Measurements from ENCODE around the gene AMBRA1. TPM values are rescaled to one million over a fixed set of nuclear protein-coding genes. Genes with fewer than 3 reads are reported as not detected.

AMBRA1 gene
- total RNA-seq, 4 donors from 2014 or later, result 25.7 to 33.1 (median 30.2) TPM

GRCh38 chr11:46457659-46458424 is 136.0 kb downstream of the AMBRA1 start:
- Histone ChIP-seq H3K4me1 (no peaks in the 10 kb centered on the region), H3K4me3 (no peak overlapping the region), H3K36me3 (no peaks in the 10 kb centered on the region), H3K9me3 (no peaks in the 10 kb centered on the region), H3K27ac (no peak overlapping the region), H3K27me3 (no peaks in the 10 kb centered on the region)
- TF ChIP-seq CTCF (IDR thresholded peaks at IDR 0.05), result no peak
- no peak for TF ChIP-seq POLR2A (IDR thresholded peaks at IDR 0.05)
- TF ChIP-seq POLR2AphosphoS5 (IDR thresholded peaks at IDR 0.05), result no peak
- no peak for TF ChIP-seq EP300 (IDR thresholded peaks at IDR 0.05)
- whole genome bisulfite sequencing, 2 donors (ENCODE audit: low coverage in 1 of 2), result 84 to 89% methylated on average over 3 to 7 of the region's 7 CpGs
- ATAC-seq, result no peak

GRCh38 chr11:46457021-46457420 is 136.8 kb downstream of the AMBRA1 start:
- Histone ChIP-seq H3K4me3 (no peak overlapping the region), H3K36me3 (no peaks in the 10 kb centered on the region), H3K27me3 (no peaks in the 10 kb centered on the region), H3K27ac (no peak overlapping the region), H3K9me3 (no peaks in the 10 kb centered on the region), H3K4me1 (no peaks in the 10 kb centered on the region)
- WGBS, 2 donors (ENCODE audit: low coverage in 1 of 2), result 90 to 92% methylated on average over 2 to 3 of the region's 3 CpGs
- no peak for TF ChIP-seq POLR2A (IDR thresholded peaks at IDR 0.05)
- no peak for TF ChIP-seq POLR2AphosphoS5 (IDR thresholded peaks at IDR 0.05)
- no peak for TF ChIP-seq EP300 (IDR thresholded peaks at IDR 0.05)
- no peak for TF ChIP-seq CTCF (IDR thresholded peaks at IDR 0.05)
- no peak for ATAC-seq

GRCh38 chr11:46456269-46457001 is 137.4 kb downstream of the AMBRA1 start:
- Histone ChIP-seq H3K4me3 (no peak overlapping the region), H3K36me3 (no peaks in the 10 kb centered on the region), H3K27me3 (no peaks in the 10 kb centered on the region), H3K27ac (no peak overlapping the region), H3K9me3 (no peaks in the 10 kb centered on the region), H3K4me1 (peaks cover 0 to 4% (median under 1%) of the 10 kb centered on the region in 3 donors)
- no peak for ATAC-seq
- no peak for TF ChIP-seq POLR2A (IDR thresholded peaks at IDR 0.05)
- TF ChIP-seq EP300 (IDR thresholded peaks at IDR 0.05), result no peak
- TF ChIP-seq CTCF (IDR thresholded peaks at IDR 0.05), result no peak
- no peak for TF ChIP-seq POLR2AphosphoS5 (IDR thresholded peaks at IDR 0.05)
- WGBS, 2 donors (ENCODE audit: low coverage in 1 of 2), result 67 to 76% methylated on average over 8 of the region's 8 CpGs

- Histone ChIP-seq H3K27me3 (no peaks in the 10 kb centered on the region), H3K4me3 (no peak overlapping the region), H3K9me3 (no peaks in the 10 kb centered on the region), H3K36me3 (no peaks in the 10 kb centered on the region), H3K27ac (no peak overlapping the region), H3K4me1 (peaks cover 0 to 10% (median 4%) of the 10 kb centered on the region in 3 donors)
- TF ChIP-seq POLR2AphosphoS5 (IDR thresholded peaks at IDR 0.05) (no peak), CTCF (IDR thresholded peaks at IDR 0.05) (no peak), POLR2A (IDR thresholded peaks at IDR 0.05) (no peak), EP300 (IDR thresholded peaks at IDR 0.05) (no peak)
- ATAC-seq, result no peak
- 57 to 60% methylated on average over 1 of the region's 1 CpG for WGBS, 2 donors (ENCODE audit: low coverage in 1 of 2)
Measured at GRCh38 chr11:46455834-46456233, 138.0 kb downstream of the AMBRA1 start.
